Glutamatergic neuron (in vitro differentiated cells): ENCODE results near the gene ALDH1A1. TPM values are rescaled to one million over a fixed set of nuclear protein-coding genes. Genes with fewer than 3 reads are reported as not detected.

ENCODE experiments used
- DNase-seq: peaks from one replicate; pipeline ENCODE4 v3.0.0; 2022
- H3K27ac Mint-ChIP-seq: one replicate; pipeline ENCODE4 v1.8.0; 2020; ENCODE audit warnings: mild to moderate bottlenecking, mixed read lengths, inconsistent platforms; ENCODE audit not compliant: unreplicated experiment
- H3K27me3 Mint-ChIP-seq: one replicate; pipeline ENCODE4 v1.8.0; 2020; ENCODE audit warnings: mild to moderate bottlenecking, moderate library complexity, mixed read lengths, inconsistent platforms; ENCODE audit not compliant: unreplicated experiment
- H3K36me3 Mint-ChIP-seq: one replicate; pipeline ENCODE4 v1.8.0; 2020; ENCODE audit warnings: mild to moderate bottlenecking, mixed read lengths, inconsistent platforms; ENCODE audit not compliant: unreplicated experiment
- H3K4me1 Mint-ChIP-seq: one replicate; pipeline ENCODE4 v1.8.0; 2020; ENCODE audit warnings: mild to moderate bottlenecking, low read depth, mixed read lengths, inconsistent platforms; ENCODE audit not compliant: unreplicated experiment
- H3K4me3 Mint-ChIP-seq: one replicate; pipeline ENCODE4 v1.8.0; 2020; ENCODE audit warnings: mild to moderate bottlenecking, mixed read lengths, inconsistent platforms; ENCODE audit not compliant: unreplicated experiment
- H3K9me3 Mint-ChIP-seq: one replicate; pipeline ENCODE4 v1.8.0; 2020; ENCODE audit warnings: mild to moderate bottlenecking, moderate library complexity, mixed read lengths, inconsistent platforms; ENCODE audit not compliant: unreplicated experiment
- long read RNA-seq: library from polyadenylated mRNA; unstranded; transcript quantifications from one replicate; pipeline ENCODE4 v2.0.0, GENCODE V29; 2020; ENCODE audit not compliant: unreplicated experiment
- total RNA-seq: library from RNA; stranded (reverse); fragmentation: NEBNext Ultra II Directional; extraction: Animal tissue kit (Norgen Biotek cat#: 25700); gene quantifications from one replicate; pipeline ENCODE4 v1.2.1, GENCODE V29; 2021; ENCODE audit not compliant: unreplicated experiment
- TF ChIP-seq, protein P1 (sequence below): fragments of 200-600 bp; sonication (generic); IDR thresholded peaks from one replicate; pipeline ENCODE4 v1.5.0; 2021; ENCODE audit not compliant: partially characterized antibody, unreplicated experiment

The ALDH1A1 gene
- not detected for total RNA-seq
- long read RNA-seq, partial matches to known transcripts, result 0 of 1 reads
- long read RNA-seq, other reads (novel, unspliced or antisense), result 0 of 1 reads

DNA sequence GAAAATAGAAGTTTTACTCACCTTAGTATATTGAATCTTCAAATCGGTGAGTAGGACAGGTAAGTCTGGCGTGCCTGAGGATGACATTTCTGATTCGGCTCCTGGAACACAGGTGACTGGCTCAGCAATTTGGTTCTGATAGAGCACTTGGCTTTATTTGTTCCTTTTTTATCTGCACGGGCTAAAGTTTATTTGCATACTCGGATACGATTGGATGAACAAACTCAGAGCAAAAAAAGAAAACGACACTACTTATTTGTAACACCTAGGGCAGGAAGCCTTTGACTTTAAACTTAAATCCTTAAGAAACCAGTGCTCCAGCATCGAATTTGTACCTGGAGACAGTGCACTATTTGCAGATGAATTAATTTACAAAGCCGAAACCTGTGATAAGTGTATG lies at the start of gene ALDH1A1:
Gene ALDH1A1, minus strand, starts transcription at position 140 of the 400 bp plus-strand sequence. Its CDS starts 53 bp downstream, at position 87.
- no peaks in the 10 kb centered on the region for H3K9me3 Mint-ChIP-seq
- no peak for DNase-seq
- H3K4me1 Mint-ChIP-seq, result no peaks in the 10 kb centered on the region
- no peaks in the 10 kb centered on the region for H3K36me3 Mint-ChIP-seq
- no peaks in the 10 kb centered on the region for H3K27me3 Mint-ChIP-seq
- H3K27ac Mint-ChIP-seq, result no peak within 1 kb of the TSS
- H3K4me3 Mint-ChIP-seq, result no peak within 1 kb of the TSS
- TF ChIP-seq, protein P1, sequence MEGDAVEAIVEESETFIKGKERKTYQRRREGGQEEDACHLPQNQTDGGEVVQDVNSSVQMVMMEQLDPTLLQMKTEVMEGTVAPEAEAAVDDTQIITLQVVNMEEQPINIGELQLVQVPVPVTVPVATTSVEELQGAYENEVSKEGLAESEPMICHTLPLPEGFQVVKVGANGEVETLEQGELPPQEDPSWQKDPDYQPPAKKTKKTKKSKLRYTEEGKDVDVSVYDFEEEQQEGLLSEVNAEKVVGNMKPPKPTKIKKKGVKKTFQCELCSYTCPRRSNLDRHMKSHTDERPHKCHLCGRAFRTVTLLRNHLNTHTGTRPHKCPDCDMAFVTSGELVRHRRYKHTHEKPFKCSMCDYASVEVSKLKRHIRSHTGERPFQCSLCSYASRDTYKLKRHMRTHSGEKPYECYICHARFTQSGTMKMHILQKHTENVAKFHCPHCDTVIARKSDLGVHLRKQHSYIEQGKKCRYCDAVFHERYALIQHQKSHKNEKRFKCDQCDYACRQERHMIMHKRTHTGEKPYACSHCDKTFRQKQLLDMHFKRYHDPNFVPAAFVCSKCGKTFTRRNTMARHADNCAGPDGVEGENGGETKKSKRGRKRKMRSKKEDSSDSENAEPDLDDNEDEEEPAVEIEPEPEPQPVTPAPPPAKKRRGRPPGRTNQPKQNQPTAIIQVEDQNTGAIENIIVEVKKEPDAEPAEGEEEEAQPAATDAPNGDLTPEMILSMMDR, result no peak

GRCh38 chr9:73001860-73002259 lies 49.0 kb upstream of the ALDH1A1 start:
- no peak overlapping the region for H3K27ac Mint-ChIP-seq
- DNase-seq, result no peak
- TF ChIP-seq, protein P1, result no peak
- peaks cover 1% of the 10 kb centered on the region for H3K9me3 Mint-ChIP-seq
- peaks cover 2% of the 10 kb centered on the region for H3K27me3 Mint-ChIP-seq
- no peak overlapping the region for H3K4me3 Mint-ChIP-seq
- no peaks in the 10 kb centered on the region for H3K36me3 Mint-ChIP-seq
- H3K4me1 Mint-ChIP-seq, result no peaks in the 10 kb centered on the region

GRCh38 chr9:72998363-72998762 lies 45.5 kb upstream of the ALDH1A1 start:
- Mint-ChIP-seq H3K27ac (no peak overlapping the region), H3K4me1 (no peaks in the 10 kb centered on the region), H3K9me3 (no peaks in the 10 kb centered on the region), H3K4me3 (no peak overlapping the region), H3K27me3 (no peaks in the 10 kb centered on the region), H3K36me3 (no peaks in the 10 kb centered on the region)
- DNase-seq, result no peak
- TF ChIP-seq, protein P1, result no peak

GRCh38 chr9:72997387-72997995 lies 44.6 kb upstream of the ALDH1A1 start:
- TF ChIP-seq, protein P1, result no peak
- DNase-seq, result no peak
- H3K4me1 Mint-ChIP-seq, result no peaks in the 10 kb centered on the region
- no peaks in the 10 kb centered on the region for H3K27me3 Mint-ChIP-seq
- no peaks in the 10 kb centered on the region for H3K36me3 Mint-ChIP-seq
- no peaks in the 10 kb centered on the region for H3K9me3 Mint-ChIP-seq
- no peak overlapping the region for H3K4me3 Mint-ChIP-seq
- no peak overlapping the region for H3K27ac Mint-ChIP-seq

DNA sequence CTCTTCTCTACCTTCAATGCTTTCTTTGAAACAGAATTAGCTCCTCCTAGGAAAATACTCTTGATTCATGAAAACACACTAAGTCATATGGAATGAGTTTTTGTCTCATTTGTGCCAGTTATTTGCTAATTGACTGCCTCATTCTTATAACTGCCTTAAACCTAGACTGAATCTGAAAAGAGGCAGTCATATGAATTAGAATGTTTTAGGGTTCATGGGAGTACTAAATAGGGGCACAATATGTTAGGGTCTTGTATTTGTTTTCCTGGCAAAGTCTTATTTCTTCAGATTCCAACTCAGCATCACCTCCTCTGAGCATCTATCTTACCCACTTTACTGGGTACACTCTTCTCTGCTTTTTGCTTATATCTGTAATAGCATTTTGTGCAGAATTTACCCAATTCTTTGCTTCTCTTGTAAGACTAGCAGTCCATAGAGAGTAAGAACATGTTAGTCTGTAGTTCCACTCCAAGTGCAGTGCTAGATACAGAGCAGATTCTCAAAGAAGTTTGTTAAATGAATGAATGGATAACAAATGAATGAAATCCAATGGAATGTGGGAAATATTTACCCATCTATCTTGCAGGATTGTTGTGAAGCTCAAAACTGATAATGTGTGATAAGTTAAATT lies 43.9 kb upstream of the ALDH1A1 start:
- Mint-ChIP-seq H3K27ac (no peak overlapping the region), H3K36me3 (no peaks in the 10 kb centered on the region), H3K27me3 (no peaks in the 10 kb centered on the region), H3K4me1 (no peaks in the 10 kb centered on the region), H3K9me3 (no peaks in the 10 kb centered on the region), H3K4me3 (no peak overlapping the region)
- DNase-seq, result no peak
- TF ChIP-seq, protein P1, result no peak
